AG04449 (cell line): Measurements from ENCODE around the gene MYD88.

Experiments
- CTCF ChIA-PET: fragments of 350-600 bp; formaldehyde crosslinking; extraction: SDS; loops from one replicate; lab custom pipeline; 2021; ENCODE audit warnings: antibody characterized with exemption; lab: Yijun Ruan, JAX
- POLR2A ChIA-PET: fragments of 400-600, 350-600 bp; formaldehyde crosslinking; extraction: SDS; loops from one replicate; lab custom pipeline; 2020; ENCODE audit warnings: antibody characterized with exemption, inconsistent platforms; lab: Yijun Ruan, JAX
- DNase-seq: peaks from one replicate; pipeline ENCODE4 v3.0.0-alpha.2; 2010; ENCODE audit warnings: low read depth, low spot score
- H3K4me3 ChIP-seq: 2 replicates; pipeline ENCODE4 v1.5.1; 2011; ENCODE audit warnings: low read depth, mild to moderate bottlenecking, control low read depth, low read length
- CTCF ChIP-seq: IDR thresholded peaks from one replicate; pipeline ENCODE4 v1.5.1; 2011; ENCODE audit warnings: mild to moderate bottlenecking, moderate library complexity, low read length, control low read depth, inconsistent platforms; ENCODE audit not compliant: insufficient read depth; ENCODE audit errors: missing control alignments

The MYD88 gene

GRCh38 chr3:38139191-38139590 lies 730 bp downstream of the MYD88 start:
- TF ChIP-seq CTCF, result no peak
- no peak for DNase-seq
- H3K4me3 ChIP-seq, result peak overlapping the region; percentile 80
- ChIA-PET POLR2A (interaction anchor here (0.7 kb wide), 1 partner anchor 26 kb away, joined by 5 read pairs; the partner anchor contains the start of gene OXSR1), CTCF (interaction anchor here (1.2 to 2.1 kb wide), 5 partner anchors 22 to 207 kb away, joined by 3 to 8 read pairs (median 3); no protein-coding TSS in a partner anchor)

- H3K4me3 ChIP-seq, result peak overlapping the region; percentile 80
- ChIA-PET CTCF (interaction anchor here (1.2 to 2.1 kb wide), 5 partner anchors 22 to 206 kb away, joined by 3 to 8 read pairs (median 3); no protein-coding TSS in a partner anchor), POLR2A (no interaction called here)
- no peak for DNase-seq
- TF ChIP-seq CTCF, result no peak
These were observed 1.2 kb downstream of the MYD88 start for GRCh38 chr3:38139652-38140051.

GRCh38 chr3:38140326-38141172 lies 2.1 kb downstream of the MYD88 start:
- no peak for TF ChIP-seq CTCF
- no peak for DNase-seq
- H3K4me3 ChIP-seq, result no peak overlapping the region
- ChIA-PET POLR2A (no interaction called here), CTCF (interaction anchor here (1.4 to 1.5 kb wide), 3 partner anchors 23 to 205 kb away, joined by 3 to 4 read pairs (median 3); no protein-coding TSS in a partner anchor)

- POLR2A ChIA-PET, result no interaction called here
These were observed 2.9 kb downstream of the MYD88 start for GRCh38 chr3:38141173-38141951.

GRCh38 chr3:38141952-38142273 lies 3.5 kb downstream of the MYD88 start:
- no peak overlapping the region for H3K4me3 ChIP-seq
- CTCF ChIA-PET, result interaction anchor here (0.6 to 0.8 kb wide), 2 partner anchors 10 to 205 kb away, joined by 3 read pairs; partner anchors contain the start of gene XYLB
- POLR2A ChIA-PET, result no interaction called here
- DNase-seq, result no peak
- no peak for TF ChIP-seq CTCF

More at GRCh38 chr3:38141173-38141951, 2.9 kb downstream of the MYD88 start:
- no peak for TF ChIP-seq CTCF
- no peak for DNase-seq
- CTCF ChIA-PET, result interaction anchor here (0.6 kb wide), 1 partner anchor 205 kb away, joined by 3 read pairs; the partner anchor contains the start of gene XYLB
- no peak overlapping the region for H3K4me3 ChIP-seq
